SH-SY5Y (cell line): ENCODE results near the gene UGGT2.

ENCODE experiments used
- GATA2 ChIP-seq: IDR thresholded peaks from 2 replicates; pipeline ENCODE4 v1.6.1; 2011; ENCODE audit warnings: mild to moderate bottlenecking, low read depth, low read length
- GATA3 ChIP-seq: IDR thresholded peaks from 2 replicates; pipeline ENCODE4 v1.6.1; 2011; ENCODE audit warnings: low read depth, mild to moderate bottlenecking, low read length, moderate library complexity

DNA sequence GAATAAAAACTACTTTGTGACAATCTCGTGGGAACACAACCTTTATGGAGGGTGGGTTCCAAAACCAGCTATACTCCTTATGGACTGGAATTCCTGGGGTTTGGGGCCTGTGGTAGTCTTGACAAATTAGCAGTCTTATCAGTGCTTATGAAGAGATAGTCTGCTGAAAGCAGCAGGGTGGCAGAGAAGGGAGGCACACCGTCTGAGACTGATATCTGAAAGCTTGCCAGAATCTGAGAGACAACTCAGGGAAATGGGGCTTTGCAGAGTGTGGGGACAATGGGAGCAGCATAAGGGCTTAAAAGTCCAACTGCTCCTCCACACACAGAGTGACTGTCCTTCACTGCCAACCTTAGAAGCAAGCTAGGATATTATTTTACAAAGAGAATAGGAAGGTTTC lies 95.9 kb downstream of the UGGT2 start:
- TF ChIP-seq GATA2 (no peak), GATA3 (no peak)
